GM21576 (cell line): Measurements from ENCODE around the gene UPF2.

ENCODE experiments used
- ATAC-seq: cut with Tn5 transposase; IDR thresholded peaks from one replicate; pipeline ENCODE4 v1.9.1; 2021; ENCODE audit warnings: mild to moderate bottlenecking, moderate library complexity; ENCODE audit not compliant: unreplicated experiment

UPF2 gene

DNA sequence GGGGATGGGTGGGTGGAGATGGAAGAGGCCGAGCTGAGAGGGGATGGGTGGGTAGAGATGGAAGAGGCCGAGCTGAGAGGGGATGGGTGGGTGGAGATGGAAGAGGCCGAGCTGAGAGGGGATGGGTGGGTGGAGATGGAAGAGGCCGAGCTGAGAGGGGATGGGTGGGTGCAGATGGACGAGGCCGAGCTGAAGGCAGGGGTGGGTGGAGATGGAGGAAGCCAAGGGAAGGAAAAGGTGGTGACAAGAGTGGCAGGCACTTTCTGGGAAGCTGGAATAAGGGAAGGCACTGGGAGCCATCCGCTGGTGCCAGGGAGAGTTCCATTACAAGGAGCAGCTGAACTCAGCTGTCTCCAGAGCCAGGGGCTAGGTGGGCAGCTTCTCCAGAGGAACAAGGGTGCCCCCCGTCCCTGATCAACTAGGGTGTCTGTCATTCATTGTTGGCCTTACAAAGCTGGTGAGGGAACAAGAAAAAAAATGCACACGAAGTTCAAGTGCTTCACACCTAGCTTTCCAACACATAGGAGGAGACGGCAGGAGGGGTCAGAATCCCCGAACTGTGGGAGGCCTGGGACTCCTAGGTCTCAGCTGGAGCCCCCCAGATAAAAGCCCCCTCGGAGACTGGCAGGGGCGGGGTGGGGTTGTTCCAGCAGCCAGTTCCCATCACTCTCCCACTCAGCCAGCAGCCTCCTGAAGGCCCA is 157.0 kb downstream of the UPF2 start:
- ATAC-seq: no peak

DNA sequence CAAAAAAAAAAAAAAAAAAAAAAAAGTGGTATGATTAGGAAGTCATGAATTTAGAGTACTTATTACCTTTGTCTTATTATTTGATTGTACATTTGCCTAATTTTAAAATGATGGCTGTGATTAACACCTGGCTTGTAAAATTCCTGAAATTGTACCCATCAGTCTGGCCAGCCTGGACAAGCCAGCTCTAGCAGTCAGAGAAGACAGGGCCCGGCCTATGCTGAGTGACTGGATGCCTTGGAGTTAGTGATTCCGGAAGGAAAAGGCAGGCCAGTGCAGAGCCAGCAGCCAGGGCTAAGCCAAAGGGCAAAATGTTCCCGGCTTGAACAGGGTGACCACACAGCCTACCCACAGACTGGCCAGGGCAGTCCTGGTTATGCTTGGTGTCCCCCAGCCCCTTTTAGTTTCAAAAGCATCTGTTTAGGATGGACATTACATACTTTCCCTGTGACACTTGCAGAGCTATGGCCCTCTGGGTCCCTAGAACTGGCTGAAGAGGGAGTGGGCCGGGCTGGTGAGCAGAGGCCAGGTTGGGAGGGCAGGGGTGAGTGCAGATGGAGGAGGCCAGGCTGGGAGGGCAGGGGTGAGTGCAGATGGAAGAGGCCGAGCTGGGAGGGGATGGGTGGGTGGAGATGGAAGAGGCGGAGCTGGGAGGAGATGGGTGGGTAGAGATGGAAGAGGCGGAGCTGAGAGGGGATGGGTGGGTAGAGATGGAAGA is 157.7 kb downstream of the UPF2 start:
- no peak for ATAC-seq

GRCh38 chr10:11882646-11883375 is 159.8 kb downstream of the UPF2 start:
- ATAC-seq: no peak

DNA sequence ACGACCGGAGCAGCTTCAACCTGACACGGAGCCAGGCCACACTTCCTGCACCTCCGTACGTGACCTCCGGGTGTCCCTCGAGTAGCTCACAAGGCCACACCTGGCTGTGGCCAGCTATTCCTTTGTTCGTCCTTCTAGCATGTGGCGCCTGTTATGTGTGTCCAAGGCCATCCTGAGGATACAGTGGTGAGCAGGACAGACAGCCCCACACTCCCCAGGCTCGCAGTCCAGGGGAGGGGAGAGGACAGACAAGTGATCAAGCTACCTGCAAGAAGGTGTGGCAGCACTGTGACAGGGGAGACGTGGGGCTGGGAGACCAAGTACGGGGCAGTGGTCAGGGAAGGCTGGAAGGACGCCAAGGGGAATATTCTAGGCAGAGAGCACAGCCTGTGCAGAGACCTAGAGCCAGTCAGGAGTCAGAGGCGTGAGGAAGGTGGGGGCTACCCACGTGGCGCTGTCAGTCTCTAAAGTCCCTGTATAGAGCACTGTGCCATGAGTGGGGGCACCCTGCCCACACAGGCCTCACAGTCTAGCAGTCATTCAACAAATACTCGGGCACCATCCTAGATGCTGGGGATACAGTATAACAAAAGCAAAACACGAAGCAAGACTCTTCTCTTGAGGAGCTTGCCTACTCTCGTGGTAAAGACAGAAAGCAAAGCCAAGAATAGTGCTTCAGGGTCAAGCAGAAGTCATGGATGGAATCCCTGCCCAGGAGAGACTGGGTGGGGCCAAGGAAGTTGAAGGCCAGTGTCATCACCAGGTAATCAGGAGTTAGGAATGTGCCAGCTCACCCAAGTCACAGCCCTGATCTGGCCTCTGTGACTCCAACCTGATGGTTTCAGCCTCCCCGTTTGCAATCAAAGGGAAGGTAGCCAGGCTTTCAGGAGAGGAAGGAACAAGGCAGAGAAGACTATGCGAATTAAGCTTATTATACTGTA is 160.9 kb downstream of the UPF2 start:
- no peak for ATAC-seq

- ATAC-seq: no peak
Measured at GRCh38 chr10:11881030-11881476, 161.6 kb downstream of the UPF2 start.

GRCh38 chr10:11880151-11881029 is 162.2 kb downstream of the UPF2 start:
- ATAC-seq: no peak

DNA sequence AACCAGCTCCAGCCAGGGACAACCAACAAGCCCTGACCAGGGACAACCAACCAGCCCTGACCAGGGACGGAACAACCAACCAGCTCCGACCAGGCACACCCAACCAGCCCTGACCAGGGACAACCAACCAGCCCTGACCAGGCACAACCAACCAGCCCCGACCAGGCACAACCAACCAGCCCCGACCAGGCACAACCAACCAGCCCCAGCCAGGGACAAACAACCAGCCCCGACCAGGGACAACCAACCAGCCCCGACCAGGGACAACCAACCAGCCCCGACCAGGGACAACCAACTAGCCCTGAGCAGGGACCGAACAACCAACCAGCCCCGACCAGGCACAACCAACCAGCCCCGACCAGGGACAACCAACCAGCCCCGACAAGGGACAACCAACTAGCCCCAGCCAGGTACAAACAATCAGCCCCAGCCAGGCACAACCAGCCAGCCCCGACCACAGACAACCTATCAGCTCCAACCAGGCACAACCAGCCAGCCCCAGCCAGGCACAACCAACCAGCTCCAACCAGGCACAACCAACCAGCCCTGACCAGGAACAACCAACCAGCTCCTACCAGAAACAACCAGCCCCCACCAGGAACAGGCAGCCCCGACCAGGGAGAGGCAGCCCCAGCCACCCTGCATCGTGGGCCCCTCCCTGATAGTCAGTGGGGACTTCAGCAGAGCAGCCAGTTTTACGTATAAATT is 163.1 kb downstream of the UPF2 start:
- ATAC-seq: no peak

- no peak for ATAC-seq
Measured at GRCh38 chr10:11878776-11879175, 163.8 kb downstream of the UPF2 start.

- no peak for ATAC-seq
Measured at GRCh38 chr10:11877591-11877905, 165.1 kb downstream of the UPF2 start.

DNA sequence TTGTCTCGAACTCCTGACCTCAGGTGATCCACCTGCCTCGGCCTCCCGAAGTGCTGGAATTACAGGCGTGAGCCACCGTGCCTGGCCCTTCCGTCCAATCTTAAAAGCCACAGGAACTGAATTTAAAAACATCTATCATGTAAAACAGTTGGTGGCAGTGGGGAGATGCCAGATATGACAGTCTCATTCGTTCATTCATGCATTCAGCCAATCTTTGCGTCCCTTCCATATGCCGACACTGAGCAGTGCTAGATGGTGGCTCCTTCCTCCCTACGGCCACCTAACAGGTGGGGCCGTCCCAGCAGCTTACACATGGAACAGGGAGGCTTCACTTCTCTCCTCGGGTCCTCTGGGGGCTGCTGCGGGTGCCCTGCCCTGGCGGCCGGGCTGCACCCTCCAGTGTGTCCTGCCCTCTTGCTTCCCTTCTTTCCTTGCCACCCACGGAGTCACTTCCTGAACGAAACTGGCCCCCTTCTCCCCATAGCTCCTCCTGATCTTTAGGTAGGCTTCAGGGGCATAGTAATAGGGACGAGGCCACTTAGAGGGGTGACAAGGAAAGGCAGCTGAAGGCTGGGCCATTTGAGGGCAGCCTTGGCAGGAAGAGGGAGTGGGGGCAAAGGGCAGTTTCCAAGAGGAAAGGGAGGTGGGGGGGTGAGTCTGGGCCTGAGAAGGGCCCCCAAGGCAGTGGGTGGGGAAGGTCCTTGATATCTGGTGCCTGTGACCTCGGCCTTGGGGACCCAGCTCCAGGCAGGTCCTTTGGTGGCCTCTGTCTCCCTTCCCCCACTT is 165.6 kb downstream of the UPF2 start:
- ATAC-seq: no peak

DNA sequence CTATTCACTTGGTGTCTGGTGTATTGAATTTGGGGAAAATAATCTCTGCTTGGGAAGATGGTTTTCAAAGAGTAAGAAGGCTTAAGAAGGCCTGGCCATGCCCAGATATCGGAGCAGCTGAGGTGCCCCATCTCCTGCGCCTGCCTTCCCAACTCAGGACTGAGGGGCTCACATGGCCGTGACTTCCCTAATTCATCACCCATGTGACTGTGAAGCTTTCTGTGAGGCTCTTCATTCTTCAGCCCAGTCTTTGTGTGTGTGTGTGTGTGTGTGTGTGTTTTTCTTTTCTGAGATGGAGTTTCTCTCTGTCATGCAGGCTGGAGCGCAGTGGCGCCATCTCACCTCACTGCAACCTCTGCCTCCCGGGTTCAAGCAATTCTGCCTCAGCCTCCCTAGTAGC is 166.3 kb downstream of the UPF2 start:
- no peak for ATAC-seq

GRCh38 chr10:11875494-11876281 is 166.9 kb downstream of the UPF2 start:
- no peak for ATAC-seq

DNA sequence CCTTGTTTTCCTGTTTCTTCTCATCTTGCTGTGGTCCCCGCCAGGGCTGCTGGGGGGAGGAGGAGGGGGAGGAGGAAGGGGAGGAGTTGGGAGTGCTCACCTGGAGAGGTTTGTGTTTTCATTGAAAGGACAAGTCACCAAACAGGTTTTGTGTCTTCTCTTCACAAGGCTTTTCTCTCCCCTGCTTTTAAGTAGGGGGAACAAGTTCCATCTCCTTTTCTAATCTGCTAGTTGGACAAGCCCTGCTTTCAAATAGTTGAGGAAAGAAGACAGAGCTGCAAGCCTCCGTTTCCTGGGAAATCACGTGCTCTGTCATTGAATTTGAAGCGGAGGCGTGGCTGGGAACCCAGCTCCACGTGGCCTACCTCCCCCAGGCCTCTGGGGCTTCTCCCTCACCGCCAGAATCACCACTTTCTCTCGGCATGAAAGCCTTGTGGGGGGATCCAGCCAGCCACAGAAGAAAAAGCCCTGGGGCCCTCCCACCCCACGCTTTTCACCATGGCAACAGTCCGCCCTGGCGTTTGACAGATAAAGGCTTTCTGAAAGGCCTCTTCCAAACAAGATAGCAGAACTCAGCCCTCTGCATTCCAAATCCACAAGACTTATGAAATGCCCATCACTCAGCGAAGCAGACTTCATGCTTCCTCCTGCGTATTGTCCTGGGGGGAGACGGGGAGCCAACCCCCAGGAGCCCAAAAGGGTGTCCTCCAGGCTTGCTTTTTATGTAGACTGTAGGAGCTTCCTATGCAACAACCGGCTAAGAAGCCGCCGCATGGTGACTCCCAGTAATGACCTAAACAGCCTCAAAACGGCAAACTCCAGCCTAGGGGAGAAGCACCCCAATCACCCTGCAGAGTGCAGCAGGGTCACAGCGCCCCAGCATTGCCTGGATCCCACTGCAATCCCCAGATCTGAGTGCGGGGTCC is 167.8 kb downstream of the UPF2 start:
- ATAC-seq: no peak

DNA sequence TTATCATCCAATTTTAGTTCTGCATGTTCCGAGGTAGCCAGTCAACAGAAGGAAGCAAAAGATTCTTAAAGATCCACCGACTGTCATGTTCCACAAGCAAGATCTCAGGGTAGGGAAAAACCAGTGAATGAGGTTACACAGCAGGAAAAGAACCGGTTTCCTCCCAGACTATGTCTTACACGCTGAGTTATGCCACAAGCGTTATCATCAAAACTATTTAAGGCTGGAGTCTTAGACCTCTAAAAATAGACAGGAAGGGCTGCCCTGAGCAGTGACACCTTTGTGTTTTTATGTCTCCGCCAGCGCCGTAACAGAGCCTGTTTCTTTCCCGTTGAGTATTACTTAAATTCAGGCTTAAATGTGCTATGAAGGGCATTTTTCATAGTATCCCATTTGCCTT is 171.1 kb downstream of the UPF2 start:
- no peak for ATAC-seq

- no peak for ATAC-seq
Measured at GRCh38 chr10:11870900-11871400, 171.7 kb downstream of the UPF2 start.

GRCh38 chr10:11870461-11870780 is 172.2 kb downstream of the UPF2 start:
- ATAC-seq: no peak
